UCSD-AML1 (cell line): Measurements from ENCODE around the gene TTR.

Source experiments
- DNase-seq: peaks from one replicate; lab custom pipeline; 2025; ENCODE audit not compliant: unreplicated experiment; lab: John Stamatoyannopoulos, UW

Gene TTR

DNA sequence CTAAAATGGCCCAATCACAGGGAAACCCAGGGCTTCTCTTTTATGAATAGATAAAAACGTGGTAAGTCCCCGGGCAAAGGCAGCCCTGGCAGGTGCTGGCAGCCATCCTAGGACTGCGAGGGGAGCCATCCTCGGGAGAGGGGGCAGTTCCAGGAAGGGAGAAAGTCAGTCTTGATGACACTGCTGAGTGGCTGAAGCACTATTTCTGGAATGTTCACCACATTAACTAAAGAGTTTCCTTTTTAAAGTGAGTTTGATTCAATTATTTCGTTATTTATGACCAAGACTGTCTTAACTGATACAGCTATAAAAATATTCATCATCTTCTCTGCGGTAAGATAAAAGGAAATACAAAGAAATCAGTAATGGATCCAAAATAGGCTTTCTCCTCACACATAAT is 20.4 kb downstream of the TTR start:
- no peak for DNase-seq

DNA sequence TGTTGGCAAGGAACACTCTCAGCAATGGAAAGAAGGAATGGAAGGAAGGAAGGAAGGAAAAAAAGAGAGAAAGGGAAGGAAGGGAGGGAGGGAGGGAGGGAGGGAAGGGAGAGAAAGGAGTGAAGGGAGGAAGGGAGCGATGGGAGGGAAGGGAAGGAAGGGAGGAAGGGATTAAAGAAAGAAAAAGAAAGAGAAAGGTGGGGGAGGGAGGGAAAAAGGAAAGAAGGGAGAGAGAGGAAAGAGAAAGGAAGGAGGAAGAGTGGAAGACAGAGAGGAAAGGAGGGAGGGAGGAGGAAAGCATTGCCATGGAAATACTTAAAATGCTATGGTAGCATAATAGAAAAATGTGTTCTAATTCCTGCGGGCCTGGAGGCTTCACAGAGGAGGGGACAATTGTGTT is 22.4 kb downstream of the TTR start:
- no peak for DNase-seq

GRCh38 chr18:31616586-31616985 is 24.9 kb downstream of the TTR start:
- DNase-seq = no peak

DNA sequence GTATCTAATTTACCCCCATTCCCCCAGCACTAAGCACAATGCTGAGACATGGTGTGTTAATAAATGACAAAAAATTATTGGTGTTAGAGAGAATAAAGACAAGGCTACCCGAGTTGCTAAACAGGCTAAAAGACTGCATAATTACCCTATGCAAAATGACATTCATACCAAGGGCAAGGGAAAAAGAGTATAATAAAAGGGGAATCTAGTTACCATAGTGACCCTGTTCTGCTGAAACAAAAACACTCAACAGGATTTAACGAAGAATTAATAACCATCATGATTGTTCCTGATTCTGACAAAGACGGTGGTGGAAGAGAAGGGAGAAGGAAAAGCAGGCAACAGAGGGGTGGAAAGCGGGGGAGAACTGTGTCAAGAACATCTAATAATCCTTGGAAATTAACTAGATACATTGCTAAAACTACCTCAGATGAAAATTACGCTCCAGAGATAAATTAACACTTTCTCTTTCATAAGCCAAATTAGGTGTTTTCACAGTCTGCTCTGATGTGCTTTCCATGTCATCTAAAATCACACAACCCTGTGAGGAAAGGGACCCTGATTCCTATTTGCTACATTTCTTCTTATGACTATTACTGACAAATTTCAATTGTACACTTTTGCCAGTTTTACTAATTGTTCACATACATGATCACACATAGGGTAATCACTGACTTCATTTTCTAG is 25.5 kb downstream of the TTR start:
- DNase-seq = no peak

DNA sequence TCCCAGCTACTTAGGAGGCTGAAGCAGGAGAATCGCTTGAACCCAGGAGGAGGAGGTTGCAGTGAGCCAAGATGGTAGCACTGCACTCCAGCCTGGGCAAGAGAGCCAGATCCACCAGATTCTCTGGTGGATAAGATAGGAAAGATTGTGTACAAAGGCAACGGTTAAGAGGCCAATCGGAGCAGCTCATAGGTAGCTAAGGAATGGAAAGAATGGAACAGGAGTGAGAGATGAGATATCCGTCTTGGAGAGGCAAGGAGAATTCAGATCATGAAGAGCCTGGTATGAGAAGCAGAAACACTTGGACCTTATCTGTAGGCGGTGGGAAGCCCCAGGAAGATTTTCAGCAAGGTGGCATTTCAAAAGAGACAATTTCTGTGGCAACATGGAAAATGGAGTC is 27.1 kb downstream of the TTR start:
- DNase-seq = no peak

GRCh38 chr18:31619291-31619690 is 27.6 kb downstream of the TTR start:
- DNase-seq = no peak

GRCh38 chr18:31624892-31625640 is 33.4 kb downstream of the TTR start:
- DNase-seq = no peak

DNA sequence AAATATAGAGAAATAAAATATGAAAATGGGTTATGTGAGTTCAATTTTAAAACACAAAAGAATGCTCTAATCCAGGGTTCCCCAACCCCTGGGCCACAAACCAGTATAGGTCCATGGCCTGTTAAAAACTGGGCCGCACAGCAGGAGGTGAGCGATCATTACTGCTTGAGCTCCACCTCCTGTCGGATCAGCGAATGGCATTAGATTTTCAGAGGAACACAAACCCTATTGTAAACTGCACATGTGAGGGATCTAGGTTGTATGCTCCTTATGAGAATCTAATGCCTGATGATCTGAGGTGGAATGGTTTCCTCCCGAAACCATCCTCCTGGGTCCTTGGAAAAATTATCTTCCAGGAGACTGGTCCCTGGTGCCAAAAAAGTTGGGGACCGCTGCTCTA is 34.7 kb downstream of the TTR start:
- DNase-seq = no peak

- no peak for DNase-seq
Observed at GRCh38 chr18:31630549-31630948, 38.9 kb downstream of the TTR start.

- DNase-seq = no peak
Observed at GRCh38 chr18:31631526-31631925, 39.8 kb downstream of the TTR start.

DNA sequence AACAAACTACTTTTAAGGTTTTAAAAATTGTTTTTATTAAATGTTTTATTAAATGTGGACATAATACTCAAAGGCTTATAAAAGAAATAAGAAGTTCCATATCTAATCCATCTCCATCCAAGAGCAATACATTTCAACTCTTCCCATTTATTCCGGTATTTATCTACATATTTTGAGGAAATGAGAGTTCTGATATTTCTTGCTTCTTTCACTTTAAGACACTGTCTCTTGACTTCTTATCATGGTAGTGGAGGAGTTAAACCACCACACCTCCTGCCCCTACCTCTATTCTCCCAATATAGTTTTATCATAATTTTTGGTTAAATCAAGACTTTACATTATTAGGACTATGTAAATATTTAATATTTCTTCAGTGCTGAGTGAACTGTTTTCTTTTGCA is 40.7 kb downstream of the TTR start:
- DNase-seq = no peak

DNA sequence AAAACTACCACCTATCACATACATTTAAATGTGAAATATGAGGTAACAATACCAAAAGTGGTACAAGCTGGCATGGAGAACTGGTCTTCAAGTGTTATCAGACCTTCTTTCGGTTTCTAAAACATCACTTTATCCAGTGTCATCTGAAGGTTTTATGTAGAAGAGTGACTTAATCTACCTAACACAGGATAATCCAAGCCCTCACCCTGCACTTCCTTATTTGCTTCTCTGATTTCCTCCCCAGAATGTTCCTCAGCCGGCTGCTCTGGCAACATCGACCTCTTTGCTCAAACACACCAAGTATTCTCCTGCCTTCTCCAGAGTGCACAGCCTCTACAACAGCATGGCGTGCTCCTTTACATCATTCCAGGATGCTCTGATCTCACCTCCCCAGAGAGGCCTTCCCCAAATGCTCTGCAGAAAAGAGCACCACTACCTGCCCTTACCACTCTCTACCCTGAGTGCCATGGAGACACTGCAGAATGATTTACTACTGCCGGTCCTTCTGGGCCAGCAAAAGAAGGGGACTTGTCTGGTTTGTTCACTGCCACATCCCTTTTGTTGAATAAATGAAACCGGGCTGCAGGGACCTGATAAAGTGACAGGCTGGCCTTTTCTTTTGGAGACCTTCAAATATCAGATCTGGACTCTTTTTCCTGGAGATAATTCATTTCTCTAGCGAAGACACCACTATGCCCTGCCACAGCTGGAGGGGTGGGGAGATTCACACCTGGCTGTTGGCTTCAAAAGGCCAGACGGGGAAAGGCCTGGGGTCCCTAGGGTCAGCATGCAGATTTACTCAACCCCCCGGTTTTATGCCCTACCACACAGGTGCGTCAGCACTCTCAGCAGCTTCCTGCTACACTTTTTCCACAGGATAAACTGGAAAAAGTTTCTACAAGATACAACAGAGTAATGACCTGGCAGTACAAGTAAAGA is 42.0 kb downstream of the TTR start:
- peak; percentile 26 for DNase-seq

DNA sequence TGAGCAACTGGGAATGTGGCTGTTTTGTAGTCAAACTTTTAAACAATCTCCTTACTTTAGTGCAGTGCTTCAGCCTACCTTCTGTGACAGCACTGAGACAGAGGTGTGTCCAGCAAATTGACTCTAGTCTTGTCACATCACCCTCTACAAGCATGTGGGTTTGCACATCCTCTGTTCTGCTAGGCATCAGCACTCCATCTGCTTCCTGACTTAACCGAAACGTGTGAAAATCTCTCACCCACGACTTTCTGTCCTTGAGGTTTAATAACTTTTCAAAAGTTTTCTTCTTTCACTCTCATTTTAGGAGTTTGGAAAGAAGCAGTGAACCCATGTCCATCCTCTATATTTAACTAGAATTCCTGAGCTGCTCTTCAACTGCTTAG is 42.6 kb downstream of the TTR start:
- peak; percentile 15 for DNase-seq

DNA sequence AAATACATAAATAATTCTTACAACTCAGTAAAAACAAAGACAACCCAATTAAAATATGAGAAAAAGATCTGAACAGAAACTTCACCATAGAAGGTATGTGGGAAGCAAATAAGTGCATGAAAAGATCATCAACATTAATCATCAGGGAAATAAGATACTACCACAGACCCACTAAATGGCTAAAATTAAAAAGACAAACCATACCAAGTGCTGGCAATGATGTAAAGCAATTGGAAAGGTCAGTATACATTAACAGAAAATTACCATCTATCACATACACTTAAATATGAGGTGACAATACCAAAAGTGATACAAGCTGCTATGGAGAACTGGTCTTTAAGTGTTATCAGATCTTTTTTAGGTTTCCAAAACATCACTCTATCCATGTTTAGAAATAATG is 44.7 kb downstream of the TTR start:
- no peak for DNase-seq

- no peak for DNase-seq
Observed at GRCh38 chr18:31637445-31637844, 45.8 kb downstream of the TTR start.

- DNase-seq = no peak
Observed at GRCh38 chr18:31643003-31643402, 51.3 kb downstream of the TTR start.

DNA sequence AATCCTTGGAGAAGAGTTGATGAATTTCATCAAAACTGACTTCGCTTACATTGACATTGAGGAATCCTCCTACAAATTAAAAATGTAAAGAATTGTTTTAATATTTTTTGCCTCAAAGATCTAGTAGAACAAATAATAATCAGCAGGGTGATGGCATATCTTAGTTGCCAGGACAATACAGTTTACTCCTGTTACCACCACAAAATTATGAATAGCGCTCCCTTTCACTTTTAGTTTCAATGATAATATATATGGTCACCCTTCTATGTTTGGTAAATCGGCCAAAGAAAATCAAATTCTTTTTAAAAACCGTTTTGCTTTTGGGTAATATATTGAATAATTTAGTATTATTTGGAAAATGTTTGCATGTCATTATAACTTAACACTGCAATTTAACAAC is 53.7 kb downstream of the TTR start:
- no peak for DNase-seq

- no peak for DNase-seq
Observed at GRCh38 chr18:31646332-31647126, 54.9 kb downstream of the TTR start.

GRCh38 chr18:31647127-31647753 is 55.6 kb downstream of the TTR start:
- no peak for DNase-seq
